HG02870 (cell line): ENCODE data around the gene AURKB.
"Not testable (repeated sequence)": the region's sequence is repeated elsewhere in the genome, so short reads cannot be mapped to it uniquely, and the experiment has no call there.

Source experiments
- ATAC-seq: cut with Tn5 transposase; IDR thresholded peaks from one replicate; pipeline ENCODE4 v1.9.1; 2021; ENCODE audit warnings: mild to moderate bottlenecking, moderate library complexity; ENCODE audit not compliant: unreplicated experiment

The AURKB gene

DNA sequence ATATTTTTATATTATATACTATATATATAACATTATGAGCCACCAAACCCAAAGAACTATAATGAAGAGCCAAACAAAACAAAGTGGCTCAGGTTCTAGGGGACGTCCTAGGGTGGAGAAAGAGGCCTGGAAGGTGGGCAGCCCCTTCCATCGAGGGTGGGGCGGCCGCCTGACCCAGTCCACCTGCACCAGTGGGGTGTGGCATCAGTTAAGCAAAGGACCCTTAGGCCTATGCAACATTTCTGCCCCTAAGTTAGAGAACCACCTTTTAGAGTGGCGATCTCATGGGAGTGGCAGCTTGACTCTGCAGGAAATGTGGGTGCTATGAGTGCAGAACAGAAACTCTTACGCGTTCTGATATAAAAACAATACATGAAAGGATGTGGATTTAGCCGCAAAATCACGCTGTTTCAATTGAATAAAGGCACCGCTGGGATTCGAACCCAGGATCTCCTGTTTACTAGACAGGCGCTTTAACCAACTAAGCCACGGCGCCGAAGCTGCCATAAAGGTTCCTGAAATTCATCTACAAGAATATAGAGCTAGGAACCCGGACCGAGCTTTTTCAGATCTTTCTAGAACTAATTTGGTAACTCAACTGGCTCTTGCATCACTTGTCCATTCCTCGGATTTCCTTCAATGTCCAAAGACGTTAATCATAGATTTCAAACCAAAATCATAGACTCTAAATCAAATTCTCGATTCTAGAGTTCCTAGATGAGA lies 15.6 kb upstream of the AURKB start:
- no peak for ATAC-seq

DNA sequence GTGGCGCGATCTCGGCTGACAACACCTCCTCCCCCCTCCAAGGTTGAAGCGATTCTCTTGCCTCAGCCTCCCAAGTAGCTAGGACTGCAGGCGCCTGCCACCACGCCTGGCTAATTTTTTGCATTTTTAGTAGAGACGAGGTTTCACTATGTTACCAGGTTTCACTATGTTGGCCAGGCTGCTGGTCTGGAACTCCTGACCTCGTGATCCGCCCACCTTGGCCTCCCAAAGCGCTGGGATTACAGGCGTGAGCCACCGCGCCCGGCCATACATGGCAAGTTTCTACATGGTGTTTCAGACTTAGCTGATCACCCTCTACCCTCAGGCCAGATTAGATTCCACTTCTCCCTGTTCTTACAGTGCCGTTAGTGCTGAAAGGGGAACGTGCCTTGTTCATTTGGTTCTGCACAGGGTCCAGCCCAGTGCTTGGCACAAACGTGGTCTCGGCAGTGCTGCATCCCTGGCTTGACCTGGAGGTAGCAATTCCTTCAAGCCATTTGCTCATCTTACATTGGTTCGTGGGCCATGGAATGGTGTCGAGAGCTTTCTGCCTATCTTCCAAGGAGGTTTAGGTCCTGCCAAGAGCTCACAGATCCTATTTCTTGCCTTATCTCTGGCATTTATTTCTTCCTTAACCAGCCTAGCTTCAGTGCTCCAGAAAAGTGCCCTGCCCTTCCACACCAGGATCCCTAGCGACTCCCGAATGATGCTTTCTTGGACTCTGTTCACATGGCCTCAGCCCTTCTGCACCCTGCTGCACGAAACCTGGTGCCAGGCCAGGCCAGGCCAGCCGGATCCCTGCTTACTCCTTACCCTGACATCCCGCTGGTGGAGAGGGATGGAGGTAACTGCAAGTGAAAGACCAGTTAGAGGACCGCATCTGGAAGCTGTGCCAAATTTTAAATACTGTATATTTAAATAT lies 14.8 kb upstream of the AURKB start:
- no peak for ATAC-seq

DNA sequence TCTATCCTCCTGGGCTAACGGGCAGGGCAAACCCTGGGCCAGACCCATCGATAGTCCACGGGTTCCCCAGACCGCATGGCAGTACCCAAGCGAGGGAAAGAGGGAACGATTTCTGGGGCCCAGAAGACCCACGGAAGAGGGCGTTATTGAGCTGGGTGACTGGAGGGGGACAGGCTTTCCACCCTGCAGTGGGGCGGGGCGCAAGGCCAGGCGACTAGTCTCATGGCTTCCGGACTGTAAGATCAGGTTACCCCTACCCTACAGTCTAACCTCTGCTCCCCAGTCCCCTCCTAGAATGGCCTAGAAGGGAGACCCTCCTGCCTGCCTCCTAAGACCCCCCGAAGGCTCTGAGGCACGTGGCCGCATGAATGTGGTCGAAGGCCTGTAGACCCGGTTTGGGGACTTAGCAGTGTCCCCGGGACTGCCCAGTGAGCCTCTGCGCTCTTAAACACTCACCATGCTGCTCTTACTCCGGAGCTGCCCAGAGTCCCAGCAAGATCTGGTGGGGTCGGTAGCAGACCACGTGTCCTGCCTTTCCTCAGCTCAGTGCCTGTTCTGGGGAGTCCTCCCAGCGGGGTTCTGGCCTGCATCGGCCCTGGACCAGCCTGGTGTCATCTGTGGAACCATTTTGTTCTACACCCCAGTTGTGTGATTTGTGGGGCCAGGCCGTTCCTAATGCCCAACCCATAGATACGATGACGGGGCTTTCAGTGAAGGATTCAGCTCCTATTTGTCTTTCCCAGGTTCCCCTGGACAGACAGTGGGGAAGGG lies 13.2 kb upstream of the AURKB start:
- ATAC-seq = no peak

DNA sequence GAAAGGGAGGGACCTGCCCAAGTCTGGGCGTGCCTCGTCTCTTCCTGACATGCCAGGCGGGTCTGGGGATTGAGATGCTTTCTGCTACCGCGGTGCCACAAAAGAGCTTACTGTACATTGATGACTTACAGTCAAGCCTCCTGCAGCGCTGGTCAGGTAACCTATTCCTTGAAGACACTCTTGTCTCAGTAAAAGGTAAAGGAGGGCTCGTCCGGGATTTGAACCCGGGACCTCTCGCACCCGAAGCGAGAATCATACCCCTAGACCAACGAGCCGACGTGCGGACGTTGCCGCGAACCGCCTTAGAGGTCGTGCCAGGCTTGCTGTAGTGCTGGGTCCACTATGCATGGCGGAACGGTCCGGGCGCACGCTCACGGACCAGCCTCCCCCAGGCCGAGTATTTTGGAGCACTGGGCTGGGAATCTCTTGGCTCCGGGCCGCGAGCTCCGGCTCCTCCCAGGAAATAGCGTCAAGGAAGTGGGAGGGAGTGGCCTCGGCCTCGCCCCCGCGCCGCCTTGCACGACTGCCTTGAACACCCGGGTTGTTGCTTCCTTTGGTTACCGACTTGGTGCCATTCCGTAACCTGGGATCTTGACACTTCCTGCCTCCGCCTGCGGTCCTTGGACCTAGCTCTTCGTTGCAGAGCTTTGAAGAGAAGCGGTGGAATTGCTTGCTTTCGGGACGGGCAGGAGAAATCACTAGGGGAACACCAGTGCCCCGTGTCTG lies 12.4 kb upstream of the AURKB start:
- ATAC-seq = peak; percentile 27

DNA sequence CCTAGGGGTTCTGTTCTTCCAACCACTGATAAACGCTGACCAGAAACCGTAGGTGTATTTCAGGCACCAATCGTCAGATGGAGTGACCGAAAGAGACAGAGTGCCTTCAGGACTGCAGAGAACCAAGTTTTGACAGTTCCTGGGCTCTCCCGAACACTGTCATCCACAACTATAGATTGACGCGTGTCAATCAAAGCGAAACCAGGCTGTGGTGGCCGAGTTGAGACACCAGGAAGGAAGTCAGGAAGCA lies 11.9 kb upstream of the AURKB start:
- peak; percentile 17 for ATAC-seq

DNA sequence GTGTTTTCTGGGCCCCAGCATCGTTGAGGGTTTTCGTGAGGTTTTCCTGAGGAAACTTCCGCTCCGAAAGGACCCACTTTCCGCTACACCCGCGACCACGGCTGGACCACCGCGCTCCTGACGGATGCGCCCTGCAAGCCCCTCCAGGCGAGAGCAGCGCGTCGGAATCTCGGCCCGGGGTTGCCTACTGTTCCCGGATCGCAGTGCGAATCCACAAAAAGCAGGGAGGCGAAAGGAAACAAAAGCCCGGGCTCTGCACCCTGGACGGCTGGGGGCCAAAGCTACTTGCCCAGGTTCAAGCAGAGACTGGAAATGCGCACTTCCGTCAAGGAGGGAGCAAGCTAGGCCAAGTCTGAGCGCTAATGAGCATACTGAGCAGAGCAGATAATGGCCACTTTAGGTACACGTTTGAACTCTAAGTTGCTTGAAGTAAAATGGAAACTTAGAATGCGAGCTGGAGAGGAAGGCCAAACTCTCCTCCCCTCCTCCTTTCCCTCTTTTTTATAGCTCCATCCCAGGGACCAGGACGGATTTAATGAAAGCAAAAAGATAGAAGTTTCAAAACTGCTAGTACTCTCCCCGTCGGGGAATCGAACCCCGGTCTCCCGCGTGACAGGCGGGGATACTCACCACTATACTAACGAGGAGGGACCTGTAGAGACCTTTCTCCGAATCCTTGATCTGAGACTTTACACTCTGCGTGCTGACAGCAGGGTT lies 11.4 kb upstream of the AURKB start:
- ATAC-seq = peak; percentile 34

DNA sequence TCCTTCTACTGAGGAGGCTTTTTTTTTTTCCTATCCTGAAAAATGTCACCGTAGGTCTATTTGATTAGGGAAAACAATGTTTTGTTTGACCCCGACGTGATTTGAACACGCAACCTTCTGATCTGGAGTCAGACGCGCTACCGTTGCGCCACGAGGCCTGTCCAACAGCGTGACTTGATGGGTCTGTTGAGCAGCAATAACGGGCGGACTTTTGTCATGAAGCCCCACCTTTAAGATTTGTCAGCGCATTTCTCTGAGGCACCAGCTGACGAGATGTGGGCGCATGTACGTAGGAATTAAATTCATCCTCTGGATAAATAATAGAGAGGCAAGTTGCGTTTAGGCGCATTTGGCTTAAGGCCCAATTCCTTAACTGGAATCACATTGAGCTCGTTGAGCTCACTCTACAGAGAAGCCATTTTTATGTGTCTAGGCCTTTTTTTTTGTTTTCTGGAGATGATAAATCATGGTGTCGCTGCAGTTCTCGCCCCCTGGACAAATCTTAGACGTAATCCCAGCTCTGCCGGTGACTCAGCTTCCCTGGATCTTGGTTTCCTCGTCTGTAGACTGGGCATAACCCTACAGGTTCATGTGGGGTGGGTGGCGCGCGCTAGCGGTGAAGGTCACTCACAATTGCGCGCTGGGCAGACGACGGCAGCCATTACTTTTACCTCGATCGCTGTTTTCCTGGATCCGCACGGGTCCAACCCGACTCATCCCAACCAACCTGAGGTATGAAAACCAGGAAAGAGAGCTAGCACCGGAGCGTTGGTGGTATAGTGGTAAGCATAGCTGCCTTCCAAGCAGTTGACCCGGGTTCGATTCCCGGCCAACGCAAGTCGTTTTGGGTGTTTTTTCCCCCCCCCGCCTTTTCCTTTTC lies 10.6 kb upstream of the AURKB start:
- ATAC-seq = no peak

DNA sequence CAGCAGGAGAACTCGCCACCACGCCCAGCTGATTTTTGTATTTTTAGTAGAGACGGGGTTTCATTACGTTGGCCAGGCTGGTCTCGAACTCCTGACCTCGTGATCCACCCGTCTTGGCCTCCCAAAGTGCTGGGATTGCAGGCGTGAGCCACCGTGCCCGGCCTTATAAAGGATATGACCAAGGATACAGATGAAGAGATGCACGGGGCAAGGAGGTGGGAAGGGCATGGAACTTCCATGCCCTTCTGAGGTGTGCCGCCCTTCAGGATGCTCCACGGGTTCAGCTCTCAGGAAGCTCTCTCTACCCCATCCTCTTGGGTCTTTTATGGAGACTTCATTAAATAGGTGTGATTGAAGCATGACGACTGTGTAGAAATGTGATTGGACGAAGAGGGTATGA lies 3.6 kb upstream of the AURKB start:
- ATAC-seq = not testable (repeated sequence)

DNA sequence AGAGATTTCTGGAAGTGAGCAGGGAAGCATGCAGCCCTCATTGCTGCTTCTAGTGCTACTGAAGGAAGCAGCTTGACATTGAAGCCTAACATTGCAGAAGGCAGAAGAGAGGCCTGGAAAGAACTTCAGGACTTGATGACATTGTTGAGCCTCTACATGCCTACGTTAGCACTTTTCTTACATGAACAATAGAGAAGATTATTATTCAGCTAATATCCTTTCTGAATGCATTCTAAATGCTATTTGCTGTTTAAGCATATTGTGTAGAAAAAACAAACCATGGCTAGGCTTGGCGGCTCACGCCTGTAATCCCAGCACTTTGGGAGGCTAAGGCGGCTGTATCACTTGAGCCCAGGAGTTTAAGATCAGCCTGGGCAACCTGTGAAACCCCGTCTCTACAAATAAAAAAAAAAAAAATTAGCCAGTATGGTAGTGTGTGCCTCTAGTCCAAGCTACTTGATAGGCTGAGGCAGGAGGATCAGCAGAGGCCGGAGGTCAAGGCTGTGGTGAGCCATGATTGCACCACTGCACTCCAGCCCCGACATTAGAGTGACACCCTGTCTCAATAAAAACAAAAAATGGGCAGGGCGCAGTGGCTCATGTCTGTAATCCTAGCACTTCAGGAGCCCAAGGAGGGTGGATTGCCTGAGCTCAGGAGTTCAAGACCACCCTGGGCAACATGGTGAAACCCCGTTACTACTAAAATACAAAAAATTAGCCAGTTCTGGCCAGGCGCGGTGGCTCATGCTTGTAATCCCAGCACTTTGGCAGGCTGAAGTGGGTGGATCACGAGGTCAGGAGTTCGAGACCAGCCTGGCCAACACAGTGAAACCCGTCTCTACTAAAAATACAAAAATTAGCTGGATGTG lies 2.2 kb upstream of the AURKB start:
- ATAC-seq = no peak

DNA sequence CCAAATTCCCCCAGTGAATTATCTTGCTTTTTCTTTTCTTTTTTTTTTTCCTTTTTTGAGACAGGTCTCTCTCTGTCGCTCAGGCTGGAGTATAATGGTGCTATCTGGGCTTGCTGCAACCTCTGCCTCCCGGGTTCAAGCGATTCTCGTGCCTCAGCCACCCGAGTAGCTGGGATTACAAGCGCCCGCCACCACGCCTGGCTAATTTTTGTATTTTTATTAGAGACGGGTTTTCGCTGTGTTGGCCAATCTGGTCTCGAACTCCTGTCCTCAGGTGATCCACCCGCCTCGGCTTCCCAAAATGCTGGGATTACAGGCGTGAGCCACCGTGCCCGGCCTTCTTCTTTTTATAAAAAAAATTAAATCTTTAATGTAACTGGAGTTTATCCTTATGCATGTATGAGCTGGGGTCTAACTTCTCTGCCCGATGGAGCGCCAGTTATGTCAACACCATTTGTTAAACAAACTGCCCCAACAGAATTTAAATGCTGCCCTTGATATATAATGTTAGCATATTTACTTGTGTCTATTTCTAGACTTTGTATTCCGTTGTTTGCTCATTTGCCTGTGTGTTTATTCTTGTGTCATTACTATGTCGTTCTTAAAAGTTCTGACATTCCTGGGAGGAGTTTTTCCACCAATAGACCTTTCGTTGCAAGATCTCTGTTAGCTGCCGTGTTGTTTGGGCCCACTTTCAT lies 535 bp upstream of the AURKB start:
- ATAC-seq = peak; percentile 11

DNA sequence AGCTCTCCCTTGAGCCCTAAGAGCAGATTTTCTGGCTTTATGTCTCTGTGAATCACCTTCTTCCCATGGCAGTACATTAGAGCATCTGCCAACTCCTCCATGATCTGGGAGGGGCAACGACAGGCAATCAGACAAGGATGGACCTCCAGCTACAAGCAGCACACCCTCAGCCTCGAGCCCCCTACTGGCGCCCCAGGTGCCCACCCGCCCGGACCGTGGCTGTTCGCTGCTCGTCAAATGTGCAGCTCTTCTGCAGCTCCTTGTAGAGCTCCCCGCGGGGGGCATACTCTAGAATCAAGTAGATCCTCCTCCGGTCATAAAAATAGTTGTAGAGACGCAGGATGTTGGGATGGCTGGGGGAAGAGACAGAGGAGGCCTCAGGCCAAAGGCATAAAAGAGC lies 3.8 kb downstream of the AURKB start:
- ATAC-seq = no peak

DNA sequence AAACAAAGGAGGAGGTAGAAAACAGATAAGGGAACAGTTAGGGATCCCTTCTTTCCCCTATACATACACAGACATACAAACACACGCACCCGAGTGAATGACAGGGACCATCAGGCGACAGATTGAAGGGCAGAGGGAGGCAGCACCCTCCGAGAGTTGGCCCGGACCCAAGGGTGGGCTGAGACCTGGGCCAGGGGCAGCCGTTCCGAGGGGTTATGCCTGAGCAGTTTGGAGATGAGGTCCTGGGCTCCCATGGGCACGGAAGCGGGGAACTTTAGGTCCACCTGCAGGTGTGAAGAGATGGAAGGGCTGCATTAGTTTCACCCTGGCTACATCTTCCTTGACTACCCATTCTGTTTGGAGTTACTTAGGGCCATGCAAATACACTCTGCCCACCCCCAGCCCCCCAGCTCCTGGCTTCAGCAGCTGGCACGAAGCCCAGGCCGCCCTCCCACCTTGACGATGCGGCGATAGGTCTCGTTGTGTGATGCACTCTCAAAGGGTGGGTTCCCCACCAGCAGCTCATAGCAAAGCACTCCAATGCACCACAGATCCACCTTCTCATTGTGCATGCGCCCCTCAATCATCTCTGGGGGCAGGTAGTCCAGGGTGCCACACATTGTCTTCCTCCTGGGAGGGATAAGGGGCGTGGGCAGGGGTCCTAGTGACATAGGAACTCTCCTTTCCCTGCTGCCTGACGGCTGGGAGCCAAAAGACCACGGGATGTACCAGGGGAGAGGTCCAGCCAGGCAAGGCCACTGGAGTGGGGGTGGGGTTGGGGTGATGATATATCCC lies 5.4 kb downstream of the AURKB start:
- no peak for ATAC-seq

DNA sequence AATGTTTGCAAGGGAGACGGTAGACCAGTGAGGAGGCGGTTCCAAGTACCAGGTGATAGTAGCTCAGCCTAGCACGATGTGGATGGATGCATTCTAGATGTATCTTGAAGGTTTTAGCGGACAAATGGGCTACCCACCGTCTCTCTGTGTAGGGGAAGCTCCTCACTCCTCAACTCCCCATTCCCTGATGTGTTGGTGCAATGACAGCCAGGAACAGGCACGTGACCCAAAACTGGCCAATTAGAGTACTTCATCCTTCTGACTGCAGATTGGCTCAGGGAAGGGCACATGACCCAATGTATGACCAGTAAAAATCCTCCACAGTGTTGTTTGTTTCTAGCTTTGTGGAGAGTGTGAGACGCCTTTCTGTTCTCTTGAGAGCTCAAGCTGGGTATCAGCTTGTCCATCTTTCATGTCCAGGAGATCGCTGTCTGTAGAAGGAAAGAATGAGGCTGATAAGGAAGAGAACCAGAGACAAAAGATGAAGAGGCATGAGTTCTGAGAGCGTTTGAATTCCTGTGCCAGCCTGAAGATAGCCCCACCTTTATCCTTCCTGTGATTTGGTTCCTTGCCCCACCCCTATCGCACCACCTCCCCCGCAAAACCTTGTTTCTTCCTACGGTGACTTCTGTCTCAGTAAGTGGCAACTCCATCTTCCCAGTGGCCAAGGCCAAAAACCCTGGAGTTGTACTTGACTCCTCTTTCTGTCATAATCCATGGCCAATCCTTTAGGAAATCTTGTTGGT lies 18.1 kb downstream of the AURKB start:
- no peak for ATAC-seq

DNA sequence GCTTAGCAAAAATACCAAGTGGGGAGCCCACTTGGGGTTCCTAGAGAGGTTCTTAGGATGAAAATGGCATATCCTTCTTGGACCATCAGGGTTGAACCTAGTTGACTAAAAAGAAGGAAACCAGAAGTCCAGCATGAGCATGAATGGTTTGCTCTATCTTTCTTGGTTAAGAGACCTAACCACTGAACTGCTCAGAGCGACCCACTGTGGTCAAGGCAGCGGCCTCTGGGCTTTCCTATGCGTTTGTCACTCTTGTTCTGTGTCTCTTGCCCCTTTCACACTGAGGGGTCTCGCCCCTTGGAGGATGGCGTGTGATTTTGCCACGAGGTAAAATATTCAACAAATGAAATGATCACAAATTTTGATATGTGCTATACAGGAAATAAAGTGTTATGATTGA lies 19.9 kb downstream of the AURKB start:
- ATAC-seq = no peak

DNA sequence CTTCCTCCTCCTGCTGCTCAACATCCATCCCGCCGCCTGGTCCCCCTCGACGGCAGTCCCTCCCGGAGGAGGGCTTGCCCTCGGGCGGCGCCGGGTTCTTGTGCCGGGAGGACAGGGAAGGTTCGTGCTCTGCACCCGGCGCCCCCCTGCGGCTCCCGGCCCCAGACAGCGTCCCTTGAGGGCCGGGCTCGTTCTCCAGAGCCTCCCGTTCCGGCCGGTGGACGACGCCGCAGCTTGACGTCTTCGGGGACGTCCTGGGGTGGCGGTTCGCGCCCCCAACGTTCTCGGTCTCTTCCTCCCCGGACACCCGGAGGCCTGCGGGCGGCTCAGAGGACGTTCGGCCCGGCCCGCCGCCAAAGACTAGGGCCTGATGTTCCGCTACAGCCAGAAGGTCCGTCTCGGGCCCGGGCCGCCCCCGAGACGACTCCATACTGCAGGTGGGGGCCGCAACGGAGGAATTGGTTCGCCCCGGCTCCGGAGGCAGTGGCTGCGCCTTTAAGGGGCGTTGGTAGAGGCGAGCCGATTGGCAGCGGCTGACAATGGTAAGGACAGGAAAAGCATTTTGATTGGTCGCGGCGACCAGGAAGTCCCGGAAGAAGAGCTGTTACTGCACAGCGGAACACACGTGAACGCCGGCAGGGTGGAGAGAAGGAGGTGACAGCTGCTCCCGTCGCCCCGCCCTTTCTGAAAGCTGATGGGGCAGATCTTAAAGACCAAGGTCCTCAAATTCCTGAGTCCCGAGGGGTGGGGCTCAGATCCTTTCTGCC lies 20.5 kb downstream of the AURKB start, which contains the start of gene BORCS6:
TSS of gene BORCS6 (minus strand) at position 470 of the 767 bp plus-strand sequence. CDS start at position 430, 40 bp downstream.
- peak; percentile 50 for ATAC-seq
